ENCODE results near the gene CRLF2.

GRCh38 chrX:1147611-1148515, 64.6 kb downstream of the CRLF2 start:
- TF ChIP-seq CTCF (IDR thresholded peaks at IDR 0.05 in 8 of 11, conservative IDR thresholded peaks at IDR 0.05 in 3 of 11): no peak
- TF ChIP-seq POLR2A (IDR thresholded peaks at IDR 0.05): no peak
- no peak for TF ChIP-seq POLR2AphosphoS5 (IDR thresholded peaks at IDR 0.05)
